A673 (cell line): ENCODE results near the gene PSMB10. TPM values are rescaled to one million over a fixed set of nuclear protein-coding genes. Genes with fewer than 3 reads are reported as not detected.

Source experiments
- BruUV-seq: library from RNA; stranded (reverse); fragments of 400-500 nt; replicated peaks from 2 replicates; lab custom pipeline; 2021; lab: Mats Ljungman, UMichigan
- CTCF ChIA-PET: fragments of 300-600 bp; sonication (Branson Sonifier 250); formaldehyde crosslinking; loops from one replicate; lab custom pipeline; 2022; ENCODE audit warnings: antibody characterized with exemption; lab: Charles Lee
- POLR2A ChIA-PET: fragments of 300-600 bp; sonication (Branson Sonifier 250); formaldehyde crosslinking; loops from one replicate; lab custom pipeline; 2022; ENCODE audit warnings: antibody characterized with exemption; ENCODE audit not compliant: low non-redundant PET; lab: Charles Lee
- DNase-seq: peaks from one replicate; pipeline ENCODE4 v3.0.0-alpha.2; 2015; ENCODE audit warnings: low spot score
- H3K27ac ChIP-seq: fragments of 200-600 bp; sonication (generic); 2 replicates; pipeline ENCODE4 v1.5.1; 2016; ENCODE audit warnings: mixed run types, low read depth, mild to moderate bottlenecking, mixed read lengths, antibody characterized with exemption, low read length; ENCODE audit not compliant: poor library complexity, severe bottlenecking
- H3K27me3 ChIP-seq: fragments of 200-600 bp; sonication (generic); replicated peaks from 2 replicates; pipeline ENCODE4 v1.6.1; 2017; ENCODE audit warnings: mixed run types, low read depth, mild to moderate bottlenecking, mixed read lengths, antibody characterized with exemption, low read length; ENCODE audit not compliant: insufficient read depth, poor library complexity
- H3K36me3 ChIP-seq: fragments of 200-600 bp; sonication (generic); 2 replicates; pipeline ENCODE4 v1.6.1; 2016; ENCODE audit warnings: mixed run types, mild to moderate bottlenecking, mixed read lengths, antibody characterized with exemption, low read length; ENCODE audit not compliant: insufficient read depth, poor library complexity, severe bottlenecking
- H3K4me1 ChIP-seq: fragments of 200-600 bp; sonication (generic); 2 replicates; pipeline ENCODE4 v1.6.1; 2017; ENCODE audit warnings: mixed run types, mild to moderate bottlenecking, mixed read lengths, antibody characterized with exemption, low read length; ENCODE audit not compliant: insufficient read depth, poor library complexity, severe bottlenecking
- H3K4me3 ChIP-seq: fragments of 200-600 bp; sonication (generic); 2 replicates; pipeline ENCODE4 v1.5.1; 2016; ENCODE audit warnings: low read depth, mixed run types, mild to moderate bottlenecking, mixed read lengths, low read length; ENCODE audit not compliant: poor library complexity, severe bottlenecking
- H3K9me3 ChIP-seq: fragments of 200-600 bp; sonication (generic); 2 replicates; pipeline ENCODE4 v1.6.1; 2016; ENCODE audit warnings: mixed run types, low read depth, mild to moderate bottlenecking, mixed read lengths, antibody characterized with exemption, low read length; ENCODE audit not compliant: poor library complexity, severe bottlenecking
- CTCF ChIP-seq: fragments of 300-800, 200-600 bp; sonication (generic); conservative IDR thresholded peaks from 2 replicates; pipeline ENCODE4 v1.5.1; 2017; ENCODE audit warnings: low read depth, mild to moderate bottlenecking, antibody characterized with exemption, low read length, moderate library complexity, mixed read lengths
- EZH2 ChIP-seq: fragments of 200-600 bp; sonication (generic); IDR thresholded peaks from 2 replicates; pipeline ENCODE4 v1.6.1; 2017; ENCODE audit warnings: borderline replicate concordance, low read depth, mild to moderate bottlenecking, mixed read lengths, antibody characterized with exemption, low read length; ENCODE audit not compliant: poor library complexity, severe bottlenecking
- intact Hi-C: fragments of 100-400 bp; cut with micrococcal nuclease; formaldehyde crosslinking; loops from one replicate; pipeline ENCODE4 v1.10.0; 2022; ENCODE audit not compliant: unreplicated experiment
- total RNA-seq: library from RNA; stranded (reverse); gene quantifications from 2 replicates; pipeline ENCODE4 v1.2.3, GENCODE V29; 2021

The PSMB10 gene
- total RNA-seq, 1 experiment from 2014 or later = 21.6 TPM

- no peaks in the 10 kb centered on the region for H3K27me3 ChIP-seq
- H3K27ac ChIP-seq = peak overlapping the region; percentile 75
- H3K36me3 ChIP-seq = no peaks in the 10 kb centered on the region
- intact Hi-C loops = no loop called here
- TF ChIP-seq CTCF (no peak), EZH2 (no peak)
- ChIA-PET CTCF (no interaction called here), POLR2A (no interaction called here)
- peak overlapping the region; percentile 85 for H3K4me3 ChIP-seq
- BruUV-seq = no TSS peak
- peak; percentile 60 for DNase-seq
- H3K4me1 ChIP-seq = peaks cover 16% of the 10 kb centered on the region
- H3K9me3 ChIP-seq = no peaks in the 10 kb centered on the region
These were observed 393 bp upstream of the PSMB10 start for GRCh38 chr16:67936880-67937605.

- H3K36me3 ChIP-seq = peaks cover 3% of the 10 kb centered on the region
- intact Hi-C loops = no loop called here
- peak; percentile 96 for DNase-seq
- no TSS peak for BruUV-seq
- no peaks in the 10 kb centered on the region for H3K9me3 ChIP-seq
- TF ChIP-seq CTCF (no peak), EZH2 (no peak)
- peak overlapping the region; percentile 85 for H3K4me3 ChIP-seq
- POLR2A ChIA-PET = interaction anchor here (0.6 kb wide), 1 partner anchor 307 kb away, joined by 8 read pairs; no protein-coding TSS in a partner anchor
- peaks cover 16% of the 10 kb centered on the region for H3K4me1 ChIP-seq
- H3K27me3 ChIP-seq = no peaks in the 10 kb centered on the region
- peak overlapping the region; percentile 75 for H3K27ac ChIP-seq
- CTCF ChIA-PET = interaction anchor here (0.7 to 1.5 kb wide), 3 partner anchors 9 to 89 kb away, joined by 3 to 7 read pairs (median 3); partner anchors contain the start of gene NRN1L
These were observed 1.1 kb downstream of the PSMB10 start for GRCh38 chr16:67935402-67936123.

GRCh38 chr16:67935101-67935401 lies 1.6 kb downstream of the PSMB10 start:
- ChIA-PET POLR2A (no interaction called here), CTCF (interaction anchor here (0.7 to 1.5 kb wide), 3 partner anchors 9 to 89 kb away, joined by 3 to 7 read pairs (median 3); partner anchors contain the start of gene NRN1L)
- TF ChIP-seq CTCF (no peak), EZH2 (no peak)
- intact Hi-C loops = no loop called here
- BruUV-seq = no TSS peak
- DNase-seq = no peak
- H3K4me1 ChIP-seq = peaks cover 16% of the 10 kb centered on the region
- no peaks in the 10 kb centered on the region for H3K27me3 ChIP-seq
- peaks cover 3% of the 10 kb centered on the region for H3K36me3 ChIP-seq
- H3K27ac ChIP-seq = peak overlapping the region; percentile 48
- H3K4me3 ChIP-seq = peak overlapping the region; percentile 85
- no peaks in the 10 kb centered on the region for H3K9me3 ChIP-seq
